Measurements from ENCODE around the gene IDE.

Gene IDE

GRCh38 chr10:92434385-92434784, 139.5 kb downstream of the IDE start:
- Histone ChIP-seq H3K4me1 (ENCODE audit: insufficient read depth, low read length) (no peaks in the 10 kb centered on the region), H2AFZ (ENCODE audit: low read depth, low read length) (no peak overlapping the region), H3K4me2 (ENCODE audit: insufficient read depth, low read length) (no peak overlapping the region), H3K27ac (ENCODE audit: low read length) (no peak overlapping the region), H4K20me1 (ENCODE audit: insufficient read depth, low read length) (no peaks in the 10 kb centered on the region), H3K79me2 (ENCODE audit: insufficient read depth, low read length) (no peaks in the 10 kb centered on the region), H3K4me3 (ENCODE audit: low read depth in 1 of 2, low read length in 2 of 2) (no peak overlapping the region), H3K9ac (ENCODE audit: low read depth, low read length) (no peak overlapping the region), H3K27me3 (ENCODE audit: insufficient read depth, low read length, poor library complexity) (no peaks in the 10 kb centered on the region), H3K36me3 (ENCODE audit: insufficient read depth, low read length) (no peaks in the 10 kb centered on the region), H3K9me3 (ENCODE audit: insufficient read depth, low read length, severe bottlenecking) (no peaks in the 10 kb centered on the region)
- ATAC-seq (ENCODE audit: insufficient read depth, low read depth) (no peak), DNase-seq (no peak)
- no peak for TF ChIP-seq CTCF (IDR thresholded peaks at IDR 0.05; ENCODE audit: borderline replicate concordance, extremely low read depth, low read length, poor library complexity, severe bottlenecking)
- no peak for TF ChIP-seq EZH2 (IDR thresholded peaks at IDR 0.05; ENCODE audit: borderline replicate concordance, low read depth, low read length, severe bottlenecking)

DNA sequence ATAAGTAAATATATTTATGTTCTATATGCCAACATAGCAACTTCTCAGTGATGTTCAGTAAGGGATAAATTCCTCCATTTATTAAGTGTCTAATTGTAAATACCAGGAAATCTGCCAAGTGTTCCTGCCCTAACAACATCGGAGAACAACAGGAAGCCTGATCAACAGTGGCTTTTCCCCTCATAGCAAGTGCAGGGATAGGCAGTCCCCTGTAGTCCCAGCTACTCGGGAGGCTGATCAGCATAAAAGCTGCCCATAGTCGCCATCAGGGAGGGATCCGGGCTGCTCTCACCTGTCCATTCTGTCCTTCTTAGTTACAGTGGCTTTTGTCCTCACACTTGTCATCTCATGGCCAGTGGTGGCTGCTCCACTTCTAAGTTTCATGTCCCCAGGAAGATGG, 141.3 kb downstream of the IDE start:
- Histone ChIP-seq H2AFZ (ENCODE audit: low read depth, low read length) (no peak overlapping the region), H3K27ac (ENCODE audit: low read length) (no peak overlapping the region), H3K4me3 (ENCODE audit: low read depth in 1 of 2, low read length in 2 of 2) (no peak overlapping the region), H3K27me3 (ENCODE audit: insufficient read depth, low read length, poor library complexity) (no peaks in the 10 kb centered on the region), H3K9me3 (ENCODE audit: insufficient read depth, low read length, severe bottlenecking) (no peaks in the 10 kb centered on the region), H3K79me2 (ENCODE audit: insufficient read depth, low read length) (no peaks in the 10 kb centered on the region), H3K4me2 (ENCODE audit: insufficient read depth, low read length) (no peak overlapping the region), H3K36me3 (ENCODE audit: insufficient read depth, low read length) (no peaks in the 10 kb centered on the region), H4K20me1 (ENCODE audit: insufficient read depth, low read length) (no peaks in the 10 kb centered on the region), H3K4me1 (ENCODE audit: insufficient read depth, low read length) (no peaks in the 10 kb centered on the region), H3K9ac (ENCODE audit: low read depth, low read length) (no peak overlapping the region)
- DNase-seq (no peak), ATAC-seq (ENCODE audit: insufficient read depth, low read depth) (no peak)
- no peak for TF ChIP-seq EZH2 (IDR thresholded peaks at IDR 0.05; ENCODE audit: borderline replicate concordance, low read depth, low read length, severe bottlenecking)
- TF ChIP-seq CTCF (IDR thresholded peaks at IDR 0.05; ENCODE audit: borderline replicate concordance, extremely low read depth, low read length, poor library complexity, severe bottlenecking): no peak

- Histone ChIP-seq H3K27ac (ENCODE audit: low read length) (no peak overlapping the region), H3K79me2 (ENCODE audit: insufficient read depth, low read length) (no peaks in the 10 kb centered on the region), H4K20me1 (ENCODE audit: insufficient read depth, low read length) (no peaks in the 10 kb centered on the region), H3K27me3 (ENCODE audit: insufficient read depth, low read length, poor library complexity) (no peaks in the 10 kb centered on the region), H3K4me3 (ENCODE audit: low read depth in 1 of 2, low read length in 2 of 2) (no peak overlapping the region), H3K36me3 (ENCODE audit: insufficient read depth, low read length) (no peaks in the 10 kb centered on the region), H3K9me3 (ENCODE audit: insufficient read depth, low read length, severe bottlenecking) (no peaks in the 10 kb centered on the region), H3K9ac (ENCODE audit: low read depth, low read length) (no peak overlapping the region), H2AFZ (ENCODE audit: low read depth, low read length) (no peak overlapping the region), H3K4me1 (ENCODE audit: insufficient read depth, low read length) (no peaks in the 10 kb centered on the region), H3K4me2 (ENCODE audit: insufficient read depth, low read length) (no peak overlapping the region)
- ATAC-seq (ENCODE audit: insufficient read depth, low read depth) (no peak), DNase-seq (no peak)
- TF ChIP-seq EZH2 (IDR thresholded peaks at IDR 0.05; ENCODE audit: borderline replicate concordance, low read depth, low read length, severe bottlenecking) (no peak), CTCF (IDR thresholded peaks at IDR 0.05; ENCODE audit: borderline replicate concordance, extremely low read depth, low read length, poor library complexity, severe bottlenecking) (no peak)
Measured at GRCh38 chr10:92430103-92430502, 143.8 kb downstream of the IDE start.

DNA sequence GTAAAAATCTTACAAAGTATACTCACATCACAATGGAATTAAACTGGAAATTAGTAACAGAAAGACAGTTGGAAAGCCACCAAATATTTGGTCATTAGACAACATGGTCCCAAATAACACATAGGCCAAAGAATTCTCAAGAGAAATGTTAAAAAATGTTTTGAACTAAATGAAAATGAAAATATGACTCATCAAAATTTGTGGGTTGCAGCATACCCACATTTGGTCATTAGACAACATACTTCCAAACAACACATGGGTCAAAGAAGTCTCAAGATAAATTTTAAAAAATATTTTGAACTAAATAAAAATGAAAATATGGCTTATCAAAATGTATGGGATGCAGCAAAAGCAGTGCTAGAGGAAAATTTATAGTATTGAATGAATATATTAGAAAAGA, 152.3 kb downstream of the IDE start:
- Histone ChIP-seq H3K4me1 (ENCODE audit: insufficient read depth, low read length) (no peaks in the 10 kb centered on the region), H3K4me3 (ENCODE audit: low read depth in 1 of 2, low read length in 2 of 2) (no peak overlapping the region), H3K36me3 (ENCODE audit: insufficient read depth, low read length) (no peaks in the 10 kb centered on the region), H3K27me3 (ENCODE audit: insufficient read depth, low read length, poor library complexity) (no peaks in the 10 kb centered on the region), H3K4me2 (ENCODE audit: insufficient read depth, low read length) (no peak overlapping the region), H3K9me3 (ENCODE audit: insufficient read depth, low read length, severe bottlenecking) (no peaks in the 10 kb centered on the region), H3K79me2 (ENCODE audit: insufficient read depth, low read length) (no peaks in the 10 kb centered on the region), H2AFZ (ENCODE audit: low read depth, low read length) (no peak overlapping the region), H3K9ac (ENCODE audit: low read depth, low read length) (no peak overlapping the region), H3K27ac (ENCODE audit: low read length) (no peak overlapping the region), H4K20me1 (ENCODE audit: insufficient read depth, low read length) (no peaks in the 10 kb centered on the region)
- no peak for TF ChIP-seq EZH2 (IDR thresholded peaks at IDR 0.05; ENCODE audit: borderline replicate concordance, low read depth, low read length, severe bottlenecking)
- no peak for TF ChIP-seq CTCF (IDR thresholded peaks at IDR 0.05; ENCODE audit: borderline replicate concordance, extremely low read depth, low read length, poor library complexity, severe bottlenecking)
- ATAC-seq (ENCODE audit: insufficient read depth, low read depth): no peak
- DNase-seq: no peak

Data from DND-41 (cell line).